BLaER1 (cell line): ENCODE measurements around the gene LRRC8B.

Experiments used
- H3K27ac ChIP-seq: shearing (Covaris generic); formaldehyde crosslinking; 2 replicates; pipeline ENCODE4 v1.8.1; 2022
- H3K27me3 ChIP-seq: shearing (Covaris generic); formaldehyde crosslinking; 2 replicates; pipeline ENCODE4 v1.8.1; 2022
- H3K36me3 ChIP-seq: shearing (Covaris generic); formaldehyde crosslinking; 2 replicates; pipeline ENCODE4 v1.8.1; 2022
- H3K4me1 ChIP-seq: shearing (Covaris generic); formaldehyde crosslinking; 2 replicates; pipeline ENCODE4 v1.8.1; 2022
- H3K4me2 ChIP-seq: shearing (Covaris generic); formaldehyde crosslinking; 2 replicates; pipeline ENCODE4 v1.8.1; 2022
- H3K4me3 ChIP-seq: shearing (Covaris generic); formaldehyde crosslinking; 2 replicates; pipeline ENCODE4 v1.8.1; 2022
- H3K9ac ChIP-seq: shearing (Covaris generic); formaldehyde crosslinking; 2 replicates; pipeline ENCODE4 v1.8.1; 2022
- H3K9me3 ChIP-seq: shearing (Covaris generic); formaldehyde crosslinking; 2 replicates; pipeline ENCODE4 v1.8.1; 2022
- H4K20me1 ChIP-seq: shearing (Covaris generic); formaldehyde crosslinking; 2 replicates; pipeline ENCODE4 v1.8.1; 2022
- Cebpa-rat ChIP-seq: shearing (Covaris generic); IDR thresholded peaks from 2 replicates; pipeline ENCODE4 v1.8.1; 2022

The LRRC8B gene

GRCh38 chr1:89557445-89557825 is 32.8 kb downstream of the LRRC8B start:
- Histone ChIP-seq H3K27me3 (no peaks in the 10 kb centered on the region), H3K9me3 (peaks cover 26% of the 10 kb centered on the region), H3K4me2 (no peak overlapping the region), H3K4me1 (peaks cover 11% of the 10 kb centered on the region), H4K20me1 (peaks cover 20% of the 10 kb centered on the region), H3K9ac (no peak overlapping the region), H3K27ac (no peak overlapping the region), H3K4me3 (no peak overlapping the region), H3K36me3 (peaks cover 67% of the 10 kb centered on the region)
- TF ChIP-seq Cebpa-rat: no peak

DNA sequence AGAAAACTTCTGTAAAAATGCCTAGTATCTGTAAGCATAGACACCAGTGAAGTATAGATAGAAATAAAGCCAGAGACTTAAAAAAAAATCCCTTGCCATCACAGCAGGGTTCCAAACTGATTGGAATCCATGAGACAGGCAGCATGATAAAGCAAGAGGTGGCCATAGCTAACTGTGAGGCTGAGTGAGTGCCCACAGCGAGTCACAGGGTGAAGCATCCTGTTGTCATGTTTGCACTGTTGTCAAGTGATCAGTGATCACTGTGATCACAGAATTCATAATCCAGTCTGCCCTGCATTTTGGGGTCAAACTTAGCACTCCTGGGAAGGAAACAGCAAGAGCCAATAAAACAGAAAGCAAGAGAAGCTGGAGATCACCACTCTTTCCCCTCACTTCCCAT is 33.3 kb downstream of the LRRC8B start:
- no peak overlapping the region for H3K4me2 ChIP-seq
- no peak overlapping the region for H3K27ac ChIP-seq
- peaks cover 5% of the 10 kb centered on the region for H3K4me1 ChIP-seq
- H3K4me3 ChIP-seq: no peak overlapping the region
- peaks cover 23% of the 10 kb centered on the region for H4K20me1 ChIP-seq
- TF ChIP-seq Cebpa-rat: no peak
- peaks cover 26% of the 10 kb centered on the region for H3K9me3 ChIP-seq
- H3K9ac ChIP-seq: no peak overlapping the region
- no peaks in the 10 kb centered on the region for H3K27me3 ChIP-seq
- peaks cover 67% of the 10 kb centered on the region for H3K36me3 ChIP-seq

- H3K4me3 ChIP-seq: no peak overlapping the region
- H3K9ac ChIP-seq: no peak overlapping the region
- H3K27ac ChIP-seq: no peak overlapping the region
- no peak for TF ChIP-seq Cebpa-rat
- H3K36me3 ChIP-seq: peaks cover 33% of the 10 kb centered on the region
- H3K4me2 ChIP-seq: no peak overlapping the region
- H3K9me3 ChIP-seq: peaks cover 15% of the 10 kb centered on the region
- peaks cover 56% of the 10 kb centered on the region for H4K20me1 ChIP-seq
- no peaks in the 10 kb centered on the region for H3K4me1 ChIP-seq
- no peaks in the 10 kb centered on the region for H3K27me3 ChIP-seq
Observed at GRCh38 chr1:89563957-89564604, 39.5 kb downstream of the LRRC8B start.

DNA sequence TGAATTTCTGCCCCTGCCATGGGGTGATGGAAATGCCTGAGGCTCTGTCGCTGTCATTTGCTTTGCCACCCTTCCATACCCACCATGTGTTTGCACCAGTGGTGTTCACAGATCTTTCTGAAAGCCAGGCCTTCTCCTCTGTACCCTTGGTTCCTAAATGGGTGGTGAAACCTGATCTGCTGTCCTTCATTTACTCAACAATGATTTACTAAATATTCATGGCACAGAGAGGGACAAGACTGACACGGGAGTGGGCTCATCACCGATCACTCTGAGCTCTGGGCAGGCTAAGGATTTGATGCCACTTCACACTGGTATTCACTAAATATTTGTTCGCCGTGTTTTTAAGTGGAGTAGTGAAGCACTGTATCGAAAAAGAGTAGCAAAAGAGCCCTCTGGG is 40.9 kb downstream of the LRRC8B start:
- no peak for TF ChIP-seq Cebpa-rat
- Histone ChIP-seq H3K4me3 (no peak overlapping the region), H3K9me3 (peaks cover 18% of the 10 kb centered on the region), H3K4me1 (no peaks in the 10 kb centered on the region), H3K9ac (no peak overlapping the region), H4K20me1 (peaks cover 56% of the 10 kb centered on the region), H3K4me2 (no peak overlapping the region), H3K27me3 (no peaks in the 10 kb centered on the region), H3K36me3 (peaks cover 37% of the 10 kb centered on the region), H3K27ac (no peak overlapping the region)

DNA sequence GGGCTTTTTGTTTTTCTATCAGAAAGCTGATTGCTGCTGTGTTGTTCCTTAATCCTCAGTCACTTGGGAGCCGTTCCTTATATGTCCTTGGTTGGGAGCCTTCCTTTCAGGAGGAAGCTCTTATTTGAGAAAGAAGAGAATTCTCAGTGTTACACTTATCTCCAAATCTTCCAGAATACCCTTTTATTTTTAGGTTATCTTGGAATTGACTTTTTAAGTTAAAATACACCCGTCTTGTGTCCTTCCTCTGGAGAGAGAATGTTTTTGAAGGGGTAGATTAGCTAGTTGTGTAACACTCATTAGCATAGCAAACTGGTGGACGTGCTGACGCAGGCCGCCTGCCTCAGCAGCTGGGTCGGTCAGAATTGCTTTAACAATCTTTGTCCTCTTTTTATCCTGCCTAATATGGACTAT is 42.1 kb downstream of the LRRC8B start:
- Histone ChIP-seq H3K9ac (no peak overlapping the region), H3K4me3 (no peak overlapping the region), H3K4me2 (no peak overlapping the region), H3K27ac (no peak overlapping the region), H3K9me3 (peaks cover 27% of the 10 kb centered on the region), H3K4me1 (no peaks in the 10 kb centered on the region), H4K20me1 (peaks cover 56% of the 10 kb centered on the region), H3K27me3 (no peaks in the 10 kb centered on the region), H3K36me3 (peaks cover 49% of the 10 kb centered on the region)
- no peak for TF ChIP-seq Cebpa-rat

- H3K36me3 ChIP-seq: peaks cover 53% of the 10 kb centered on the region
- H4K20me1 ChIP-seq: peaks cover 46% of the 10 kb centered on the region
- peaks cover 27% of the 10 kb centered on the region for H3K9me3 ChIP-seq
- H3K4me1 ChIP-seq: no peaks in the 10 kb centered on the region
- no peak overlapping the region for H3K9ac ChIP-seq
- no peak overlapping the region for H3K27ac ChIP-seq
- TF ChIP-seq Cebpa-rat: no peak
- no peaks in the 10 kb centered on the region for H3K27me3 ChIP-seq
- H3K4me3 ChIP-seq: no peak overlapping the region
- H3K4me2 ChIP-seq: no peak overlapping the region
Observed at GRCh38 chr1:89567797-89568196, 43.2 kb downstream of the LRRC8B start.

GRCh38 chr1:89573410-89573809 is 48.8 kb downstream of the LRRC8B start:
- Histone ChIP-seq H3K9me3 (peaks cover 27% of the 10 kb centered on the region), H3K27me3 (no peaks in the 10 kb centered on the region), H3K4me1 (no peaks in the 10 kb centered on the region), H3K36me3 (peaks cover 71% of the 10 kb centered on the region), H4K20me1 (peaks cover 16% of the 10 kb centered on the region; the same call in 1 of the 2 replicates), H3K4me3 (no peak overlapping the region), H3K4me2 (no peak overlapping the region), H3K27ac (no peak overlapping the region), H3K9ac (no peak overlapping the region)
- no peak for TF ChIP-seq Cebpa-rat

DNA sequence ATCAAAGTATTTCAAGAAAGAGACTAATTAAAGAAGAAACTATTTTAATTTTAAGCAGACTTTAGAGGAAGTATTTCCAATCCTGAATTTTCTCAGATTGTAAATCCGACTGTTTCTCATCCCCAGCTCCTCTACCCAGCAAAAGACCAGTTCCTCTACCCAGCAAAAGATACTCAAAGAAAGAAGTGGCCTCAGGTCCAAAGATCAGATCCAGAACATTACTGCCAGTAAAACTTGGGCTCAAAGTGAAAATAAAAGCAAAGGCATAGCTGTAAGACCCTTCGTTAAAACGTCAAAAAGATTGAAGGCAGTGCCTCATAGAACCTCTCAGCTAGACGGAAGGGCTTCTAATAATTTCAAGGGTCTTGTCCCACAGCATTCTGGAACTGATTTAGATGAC is 50.0 kb downstream of the LRRC8B start:
- no peaks in the 10 kb centered on the region for H3K4me1 ChIP-seq
- peaks cover 20% of the 10 kb centered on the region; the same call in 1 of the 2 replicates for H4K20me1 ChIP-seq
- H3K36me3 ChIP-seq: peaks cover 67% of the 10 kb centered on the region
- H3K4me3 ChIP-seq: no peak overlapping the region
- peaks cover 18% of the 10 kb centered on the region for H3K9me3 ChIP-seq
- no peak for TF ChIP-seq Cebpa-rat
- H3K9ac ChIP-seq: no peak overlapping the region
- H3K27ac ChIP-seq: no peak overlapping the region
- no peak overlapping the region for H3K4me2 ChIP-seq
- no peaks in the 10 kb centered on the region for H3K27me3 ChIP-seq

GRCh38 chr1:89575207-89575606 is 50.6 kb downstream of the LRRC8B start:
- Histone ChIP-seq H3K36me3 (peaks cover 66% of the 10 kb centered on the region), H3K9me3 (peaks cover 12% of the 10 kb centered on the region), H3K4me1 (no peaks in the 10 kb centered on the region), H4K20me1 (peaks cover 20% of the 10 kb centered on the region; the same call in 1 of the 2 replicates), H3K9ac (no peak overlapping the region), H3K27me3 (no peaks in the 10 kb centered on the region), H3K4me3 (no peak overlapping the region), H3K4me2 (no peak overlapping the region), H3K27ac (no peak overlapping the region)
- no peak for TF ChIP-seq Cebpa-rat

DNA sequence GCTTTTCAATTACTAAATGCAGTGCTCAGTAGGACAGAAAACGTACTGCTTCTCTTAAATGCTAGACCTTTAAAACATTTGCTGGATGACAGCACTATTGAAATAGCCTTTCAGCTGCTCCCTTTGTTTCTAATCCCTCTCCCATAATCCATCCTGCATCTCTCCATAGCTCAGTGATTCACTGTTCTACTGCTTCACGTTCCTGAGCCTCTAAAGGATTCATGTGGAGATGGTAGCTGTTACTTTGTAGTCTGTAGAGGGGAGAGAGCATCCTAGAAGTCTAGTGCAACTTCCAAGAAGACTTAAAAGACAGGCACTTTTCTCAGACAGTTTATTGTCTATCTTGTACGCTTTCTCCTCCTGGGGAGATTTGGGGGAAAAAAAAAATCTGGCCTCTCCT is 51.4 kb downstream of the LRRC8B start:
- Histone ChIP-seq H3K9me3 (peaks cover 4% of the 10 kb centered on the region; the same call in 1 of the 2 replicates), H3K4me2 (no peak overlapping the region), H3K27ac (no peak overlapping the region), H3K36me3 (peaks cover 66% of the 10 kb centered on the region), H3K4me1 (no peaks in the 10 kb centered on the region), H3K27me3 (no peaks in the 10 kb centered on the region), H3K4me3 (no peak overlapping the region), H3K9ac (no peak overlapping the region), H4K20me1 (peaks cover 20% of the 10 kb centered on the region; the same call in 1 of the 2 replicates)
- no peak for TF ChIP-seq Cebpa-rat

- Histone ChIP-seq H3K36me3 (peaks cover 72% of the 10 kb centered on the region), H3K4me1 (no peaks in the 10 kb centered on the region), H3K4me2 (no peak overlapping the region)
Observed at GRCh38 chr1:89578151-89578550, 53.5 kb downstream of the LRRC8B start.

More at GRCh38 chr1:89578151-89578550, 53.5 kb downstream of the LRRC8B start:
- H3K27ac ChIP-seq: no peak overlapping the region
- no peak for TF ChIP-seq Cebpa-rat
- H4K20me1 ChIP-seq: peaks cover 20% of the 10 kb centered on the region; the same call in 1 of the 2 replicates
- no peak overlapping the region for H3K4me3 ChIP-seq
- no peaks in the 10 kb centered on the region for H3K27me3 ChIP-seq
- no peak overlapping the region for H3K9ac ChIP-seq
- H3K9me3 ChIP-seq: no peaks in the 10 kb centered on the region
